T-helper 2 cell treated with Interferon-gamma antibody and Interleukin-4, amounts not matched to agents 100 ng/mL and 5 ng/mL, for 36 hours (primary cell): ENCODE measurements around the gene CYP2C18. TPM values are rescaled to one million over a fixed set of nuclear protein-coding genes. Genes with fewer than 3 reads are reported as not detected.
"Not testable (repeated sequence)": the region's sequence is repeated elsewhere in the genome, so short reads cannot be mapped to it uniquely, and the experiment has no call there.

Source experiments
- intact Hi-C: fragments of 100-400 bp; cut with micrococcal nuclease; formaldehyde crosslinking; loops from one replicate; pipeline ENCODE4 v1.15.1; 2023
- total RNA-seq: library from RNA; stranded (reverse); gene quantifications from 2 replicates; pipeline ENCODE4 v1.2.3, GENCODE V29; 2022

CYP2C18 gene
- total RNA-seq, 1 donor from 2014 or later: 0.07 TPM

- intact Hi-C loops: no loop called here
Observed at GRCh38 chr10:94747137-94747536, 63.6 kb downstream of the CYP2C18 start.

GRCh38 chr10:94747838-94748237 is 64.3 kb downstream of the CYP2C18 start:
- intact Hi-C loops: no loop called here

- intact Hi-C loops: no loop called here
Observed at GRCh38 chr10:94757916-94758315, 74.4 kb downstream of the CYP2C18 start.

GRCh38 chr10:94760586-94761178 is 77.2 kb downstream of the CYP2C18 start:
- intact Hi-C loops: no loop called here

GRCh38 chr10:94762393-94762792 is 78.9 kb downstream of the CYP2C18 start, which contains the start of gene CYP2C19:
Gene CYP2C19 (plus strand): TSS chr10:94762681. CDS start chr10:94762706, 25 bp downstream.
- intact Hi-C loops: no loop called here

- intact Hi-C loops: not testable (repeated sequence)
Observed at GRCh38 chr10:94775425-94775824, 91.9 kb downstream of the CYP2C18 start.

- intact Hi-C loops: no loop called here
Observed at GRCh38 chr10:94777886-94778458, 94.4 kb downstream of the CYP2C18 start.

- intact Hi-C loops: no loop called here
Observed at GRCh38 chr10:94780844-94781243, 97.3 kb downstream of the CYP2C18 start.

- intact Hi-C loops: no loop called here
Observed at GRCh38 chr10:94784256-94784655, 100.7 kb downstream of the CYP2C18 start.

- intact Hi-C loops: no loop called here
Observed at GRCh38 chr10:94785211-94785610, 101.7 kb downstream of the CYP2C18 start.

Other genes starting within 250 kb of the CYP2C18 start
- 160 and 164 TPM in 2 replicates for gene HELLS, start 137.9 kb upstream of the CYP2C18 start, total RNA-seq
- gene CYP2C19, start 79.0 kb downstream of the CYP2C18 start, total RNA-seq: not detected in 2 replicates